HG03354 (cell line): ENCODE data around the gene UGT2B10.
"Not testable (repeated sequence)": the region's sequence is repeated elsewhere in the genome, so short reads cannot be mapped to it uniquely, and the experiment has no call there.

Experiments
- ATAC-seq: cut with Tn5 transposase; IDR thresholded peaks from one replicate; pipeline ENCODE4 v1.9.1; 2021; ENCODE audit warnings: mild to moderate bottlenecking; ENCODE audit not compliant: unreplicated experiment, poor library complexity, severe bottlenecking

Gene UGT2B10

DNA sequence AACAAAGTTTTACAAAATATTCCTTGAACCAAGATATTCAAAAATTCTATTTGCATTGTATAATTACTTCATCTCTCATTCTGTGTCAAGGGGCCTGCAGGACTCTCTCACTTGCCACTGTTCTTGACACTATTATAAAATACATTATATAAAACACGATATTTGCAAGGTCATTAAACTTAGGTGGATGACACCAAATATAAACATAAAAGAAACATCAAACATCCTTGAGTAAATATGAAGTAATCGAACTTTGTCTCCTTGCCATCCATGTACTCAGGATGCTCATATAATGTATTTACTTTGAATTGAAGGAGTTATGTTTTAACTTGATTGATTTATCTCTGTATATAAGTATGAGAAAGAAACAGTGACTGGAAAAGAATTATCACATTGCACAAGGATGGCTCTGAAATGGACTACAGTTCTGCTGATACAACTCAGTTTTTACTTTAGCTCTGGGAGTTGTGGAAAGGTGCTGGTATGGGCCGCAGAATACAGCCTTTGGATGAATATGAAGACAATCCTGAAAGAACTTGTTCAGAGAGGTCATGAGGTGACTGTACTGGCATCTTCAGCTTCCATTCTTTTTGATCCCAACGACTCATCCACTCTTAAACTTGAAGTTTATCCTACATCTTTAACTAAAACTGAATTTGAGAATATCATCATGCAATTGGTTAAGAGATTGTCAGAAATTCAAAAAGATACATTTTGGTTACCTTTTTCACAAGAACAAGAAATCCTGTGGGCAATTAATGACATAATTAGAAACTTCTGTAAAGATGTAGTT lies at the start of gene UGT2B10:
Gene UGT2B10, plus strand, starts transcription at position 378 of the 793 bp plus-strand sequence. Its CDS starts 26 bp downstream, at position 404.
- ATAC-seq: not testable (repeated sequence)

DNA sequence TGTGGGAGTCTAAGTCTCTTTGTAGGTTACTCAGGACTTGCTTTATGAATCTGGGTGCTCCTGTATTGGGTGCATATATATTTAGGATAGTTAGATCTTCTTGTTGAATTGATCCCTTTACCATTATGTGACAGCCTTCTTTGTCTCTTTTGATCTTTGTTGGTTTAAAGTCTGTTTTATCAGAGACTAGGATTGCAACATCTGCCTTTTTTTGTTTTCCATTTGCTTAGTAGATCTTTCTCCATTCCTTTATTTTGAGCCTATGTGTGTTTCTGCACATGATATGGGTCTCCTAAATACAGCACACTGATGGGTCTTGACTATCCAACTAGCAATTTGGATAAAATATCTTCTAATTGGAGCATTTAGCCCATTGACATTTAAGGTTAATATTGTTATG lies 44.0 kb upstream of the UGT2B10 start:
- ATAC-seq: not testable (repeated sequence)

DNA sequence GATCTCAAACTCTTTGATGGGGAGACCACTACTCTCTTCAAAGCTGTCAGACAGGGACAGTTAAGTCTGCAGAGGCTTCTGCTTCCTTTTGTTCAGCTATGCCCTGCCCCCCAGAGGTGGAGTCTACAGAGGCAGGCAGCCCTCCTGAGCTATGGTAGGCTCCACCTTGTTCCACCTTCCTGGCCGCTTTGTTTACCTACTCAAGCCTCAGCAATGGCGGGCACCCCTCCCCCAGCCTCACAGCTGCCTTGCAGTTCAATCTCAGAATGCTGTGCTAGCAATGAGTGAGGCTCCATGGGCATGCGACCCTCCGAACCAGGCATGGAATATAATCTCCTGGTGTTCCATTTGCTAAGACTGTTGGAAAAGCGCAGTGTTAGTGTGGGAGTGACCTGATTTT lies 42.1 kb upstream of the UGT2B10 start:
- ATAC-seq: no peak

DNA sequence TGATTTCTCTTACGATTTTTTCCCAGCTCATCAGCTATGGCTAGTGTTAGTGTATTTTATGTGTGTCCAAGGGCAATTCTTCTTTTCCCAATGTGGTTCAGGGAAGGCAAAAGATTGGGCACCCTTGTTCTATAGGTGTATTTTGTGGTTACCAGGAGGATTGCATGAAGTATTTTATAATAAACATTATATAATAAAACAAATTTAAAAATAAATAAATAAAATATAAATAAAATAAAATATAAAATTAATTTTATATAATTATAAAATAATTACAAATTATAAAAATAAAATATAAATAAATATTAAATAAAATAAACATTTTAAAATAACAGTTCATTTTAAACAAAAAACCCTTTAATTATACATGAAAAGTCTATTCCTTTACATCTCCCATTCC lies 35.6 kb upstream of the UGT2B10 start:
- no peak for ATAC-seq

DNA sequence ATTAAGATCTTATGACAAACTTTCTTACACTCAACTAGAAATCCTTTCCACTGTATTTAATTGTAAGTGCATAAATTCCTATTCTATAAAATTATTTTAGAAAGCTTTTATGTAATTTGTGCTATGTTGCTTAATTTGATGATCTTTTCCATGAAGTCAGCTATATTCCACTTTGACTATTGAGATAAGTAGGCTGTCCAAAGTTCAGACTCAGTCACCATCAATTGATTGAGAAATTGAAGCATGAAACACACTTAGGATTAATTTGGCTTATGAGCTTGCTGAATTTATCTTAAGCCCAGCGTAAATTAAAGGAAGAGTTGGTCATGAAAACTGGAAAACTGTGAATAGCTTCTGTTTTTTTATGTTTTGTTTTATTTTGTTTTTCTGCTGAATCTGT lies 18.7 kb upstream of the UGT2B10 start:
- ATAC-seq: no peak

DNA sequence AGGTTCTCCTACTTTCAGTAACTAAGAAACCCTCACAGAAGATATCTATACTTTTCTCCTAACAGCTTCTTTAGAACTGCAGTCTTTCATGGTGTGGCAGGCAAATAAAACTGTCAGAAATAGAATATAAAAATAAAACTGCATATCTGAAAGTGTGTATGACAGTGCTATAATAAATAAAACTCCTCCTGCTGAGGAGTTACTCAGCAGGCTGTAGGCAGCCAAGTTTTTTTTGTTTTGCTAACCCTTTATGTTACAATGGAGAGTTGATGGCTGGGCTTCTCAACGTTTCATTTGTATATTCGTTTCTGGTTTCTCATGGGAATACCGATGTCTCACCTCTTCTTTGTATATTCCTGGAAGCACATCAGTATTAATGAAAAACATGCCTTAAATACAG lies 18.2 kb upstream of the UGT2B10 start:
- no peak for ATAC-seq

DNA sequence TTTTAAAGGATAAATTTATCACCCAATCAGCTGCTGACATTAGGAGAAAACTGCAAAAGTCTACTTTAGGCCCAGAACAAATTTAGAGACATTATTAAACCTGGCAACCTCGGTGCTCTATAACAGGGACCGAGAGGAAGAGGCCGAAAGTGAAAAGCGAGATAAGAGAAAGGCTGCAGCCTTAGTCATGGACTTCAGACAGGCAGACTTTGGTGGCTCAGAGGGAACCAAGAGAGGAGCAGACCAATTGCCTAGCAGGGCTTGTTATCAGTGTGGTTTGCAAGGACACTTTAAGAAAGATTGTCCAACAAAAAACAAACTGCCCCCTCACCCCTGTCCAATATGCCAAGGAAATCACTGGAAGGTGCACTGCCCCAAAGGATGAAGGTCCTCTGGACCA lies 12.8 kb upstream of the UGT2B10 start:
- no peak for ATAC-seq

DNA sequence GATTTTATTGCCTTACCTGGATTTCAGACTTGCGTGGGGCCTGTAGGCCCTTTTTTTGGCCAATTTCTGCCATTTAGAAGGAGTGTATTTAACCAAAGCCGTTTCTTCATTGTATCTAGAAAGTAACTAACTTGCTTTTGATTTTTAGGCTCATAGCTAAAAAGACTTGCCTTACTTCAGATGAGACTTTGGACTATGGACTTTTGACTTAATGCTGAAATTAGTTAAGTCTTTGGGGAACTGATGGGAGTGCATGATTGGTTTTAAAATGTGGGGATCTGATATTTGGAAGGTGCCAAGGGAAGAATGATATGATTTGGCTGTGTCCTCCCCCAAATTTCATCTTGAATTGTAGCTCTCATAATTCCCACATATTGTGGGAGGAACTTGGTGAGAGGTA lies 7.7 kb upstream of the UGT2B10 start:
- ATAC-seq: no peak

DNA sequence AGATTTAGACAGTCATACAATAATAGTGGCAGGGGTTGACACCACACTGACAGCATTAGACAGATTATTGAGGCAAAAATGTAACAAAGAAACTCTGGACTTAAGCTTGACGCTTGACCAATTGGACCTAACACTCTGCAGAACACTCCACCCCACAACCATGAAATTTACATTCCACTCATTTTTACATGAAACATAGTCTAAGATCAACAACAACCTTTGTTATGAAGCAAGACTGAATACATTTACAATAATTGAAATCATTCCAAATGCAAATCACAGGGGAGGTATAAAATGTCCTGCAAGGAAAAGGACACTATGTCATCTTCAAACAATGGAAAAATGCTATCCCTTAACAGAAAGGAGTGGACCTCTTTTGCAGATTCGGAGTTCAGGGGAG lies 4.9 kb upstream of the UGT2B10 start:
- no peak for ATAC-seq

DNA sequence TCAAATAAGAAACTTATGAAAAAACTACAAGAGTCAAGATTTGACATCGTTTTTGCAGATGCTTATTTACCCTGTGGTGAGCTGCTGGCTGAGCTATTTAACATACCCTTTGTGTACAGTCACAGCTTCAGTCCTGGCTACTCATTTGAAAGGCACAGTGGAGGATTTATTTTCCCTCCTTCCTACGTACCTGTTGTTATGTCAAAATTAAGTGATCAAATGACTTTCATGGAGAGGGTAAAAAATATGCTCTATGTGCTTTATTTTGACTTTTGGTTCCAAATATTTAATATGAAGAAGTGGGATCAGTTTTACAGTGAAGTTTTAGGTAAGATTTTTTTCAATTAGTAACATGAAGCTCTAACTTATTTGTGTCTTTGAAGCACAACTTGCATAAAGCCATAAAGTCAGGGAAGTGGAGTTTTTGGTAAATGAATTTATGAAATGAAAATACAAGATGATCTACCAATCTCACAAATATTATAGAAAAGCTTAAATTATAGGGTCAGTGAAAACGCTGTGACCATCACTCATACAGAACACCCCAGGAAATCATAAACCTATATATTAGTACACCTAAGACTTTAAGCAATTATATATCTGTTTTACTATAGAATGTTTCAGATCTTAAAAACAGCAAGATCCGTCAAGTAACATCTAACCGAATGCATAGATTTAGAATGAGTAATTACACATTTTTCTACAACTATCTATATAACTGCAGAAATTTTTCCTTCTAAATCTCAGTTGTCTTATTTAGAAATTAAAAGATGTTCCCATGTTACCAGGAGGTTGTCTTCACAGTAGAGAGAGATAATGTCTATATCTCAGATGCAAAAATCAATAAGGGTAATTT lies 844 bp downstream of the UGT2B10 start:
- ATAC-seq: not testable (repeated sequence)

DNA sequence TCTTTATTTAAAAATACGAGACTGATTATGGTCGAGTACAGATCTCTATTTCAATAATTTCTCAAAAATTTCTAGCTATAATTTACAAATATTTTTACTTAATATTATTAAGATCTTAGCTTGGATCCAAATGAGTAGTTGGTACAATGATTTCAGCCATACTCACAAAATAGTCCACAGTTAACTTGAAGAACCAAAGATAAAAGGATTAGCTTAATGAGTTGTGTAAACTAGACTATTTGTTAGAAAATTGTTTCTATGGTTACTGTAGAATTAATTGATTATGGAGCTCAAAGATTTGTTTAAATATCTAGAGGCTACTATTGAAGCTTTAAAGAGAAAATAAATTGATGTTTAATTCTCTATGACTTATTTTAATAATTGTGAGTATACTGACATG lies 1.6 kb downstream of the UGT2B10 start:
- no peak for ATAC-seq

DNA sequence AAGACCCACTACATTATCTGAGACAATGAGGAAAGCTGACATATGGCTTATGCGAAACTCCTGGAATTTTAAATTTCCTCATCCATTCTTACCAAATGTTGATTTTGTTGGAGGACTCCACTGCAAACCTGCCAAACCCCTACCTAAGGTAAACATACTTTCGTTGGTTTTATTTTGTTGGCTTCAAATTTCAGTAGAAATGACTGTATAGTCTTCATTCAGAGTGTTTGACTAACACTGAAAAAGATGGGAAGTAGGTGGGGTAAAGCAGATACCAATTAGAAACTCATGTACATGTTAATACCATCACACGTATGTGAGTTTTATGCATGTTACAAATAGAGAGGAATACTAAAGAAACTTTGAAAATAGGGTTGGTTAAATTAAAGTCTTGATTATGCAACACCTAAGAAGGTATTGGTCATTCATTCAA lies 2.3 kb downstream of the UGT2B10 start:
- ATAC-seq: not testable (repeated sequence)

DNA sequence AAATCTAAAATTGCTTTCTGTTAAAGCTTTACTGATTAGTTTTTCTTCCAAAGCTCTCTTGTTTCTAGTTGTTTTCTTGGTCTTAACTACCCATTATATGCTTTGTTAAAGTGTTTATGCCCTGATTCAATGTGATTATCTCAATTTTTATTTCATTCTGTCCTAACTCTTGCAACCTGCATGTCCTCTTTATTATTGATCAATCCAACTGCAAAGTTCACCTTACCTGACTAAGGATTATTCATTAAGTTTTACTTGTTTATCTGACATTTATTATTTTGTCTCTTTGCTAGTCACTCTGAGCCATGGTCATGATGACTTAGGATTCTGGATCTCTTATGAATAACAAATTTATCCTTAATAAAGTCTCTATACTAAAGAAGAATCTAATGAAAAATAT lies 15.8 kb downstream of the UGT2B10 start:
- no peak for ATAC-seq

DNA sequence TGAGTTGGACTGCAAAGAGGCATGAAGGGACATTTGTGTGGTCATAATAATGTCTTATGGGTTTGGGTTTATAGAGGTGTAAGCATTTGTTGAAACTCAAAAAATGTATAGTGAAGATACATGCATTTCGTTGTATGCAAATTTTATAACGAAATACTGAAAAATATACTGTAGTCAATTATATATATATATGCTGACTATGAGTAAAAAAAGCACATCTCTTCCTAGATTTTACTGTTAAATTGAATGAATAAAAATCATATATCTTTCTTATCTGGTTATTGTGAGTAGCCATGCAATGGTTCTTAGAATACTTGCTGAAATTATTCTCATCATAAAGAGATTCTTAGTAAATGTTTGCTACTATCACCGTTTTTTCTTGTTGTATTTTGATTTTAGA lies 34.5 kb downstream of the UGT2B10 start:
- no peak for ATAC-seq

DNA sequence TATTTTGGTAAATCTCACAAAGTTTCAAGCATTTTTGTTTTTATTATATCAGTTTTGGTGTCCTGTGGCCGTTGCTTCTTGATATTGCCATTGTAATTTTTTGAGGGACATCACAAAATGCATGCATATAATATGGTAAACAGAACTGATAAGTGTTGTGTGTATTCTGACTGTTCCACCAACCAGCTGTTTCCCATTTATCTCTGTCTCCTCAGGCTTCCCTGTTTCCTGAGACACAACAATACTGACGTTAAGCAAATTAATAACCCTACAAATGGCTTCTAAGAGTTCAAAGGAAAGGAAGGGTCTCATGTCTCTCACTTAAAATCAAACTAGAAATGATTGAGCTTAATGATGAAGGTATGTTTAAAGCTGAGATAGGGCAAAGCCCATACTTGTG lies 40.0 kb downstream of the UGT2B10 start:
- no peak for ATAC-seq

DNA sequence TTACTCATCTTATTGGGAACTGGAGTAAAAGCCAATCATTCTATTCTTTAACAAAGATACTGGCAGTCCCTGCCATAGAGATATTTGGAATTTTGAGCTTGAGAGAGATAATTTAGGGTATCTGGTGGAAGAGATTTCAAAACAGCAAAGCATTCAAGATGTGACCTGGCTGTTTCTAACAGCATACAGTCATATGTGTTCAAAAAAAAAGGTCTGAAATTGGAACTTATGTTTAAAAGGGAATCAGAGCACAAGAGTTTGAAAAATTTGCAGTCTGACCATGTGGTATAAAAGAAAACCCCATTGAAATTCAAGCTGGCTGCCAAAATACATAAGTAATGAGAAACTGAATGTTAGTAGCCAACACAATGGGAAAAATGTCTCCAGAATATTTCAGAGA lies 42.2 kb downstream of the UGT2B10 start:
- ATAC-seq: no peak

DNA sequence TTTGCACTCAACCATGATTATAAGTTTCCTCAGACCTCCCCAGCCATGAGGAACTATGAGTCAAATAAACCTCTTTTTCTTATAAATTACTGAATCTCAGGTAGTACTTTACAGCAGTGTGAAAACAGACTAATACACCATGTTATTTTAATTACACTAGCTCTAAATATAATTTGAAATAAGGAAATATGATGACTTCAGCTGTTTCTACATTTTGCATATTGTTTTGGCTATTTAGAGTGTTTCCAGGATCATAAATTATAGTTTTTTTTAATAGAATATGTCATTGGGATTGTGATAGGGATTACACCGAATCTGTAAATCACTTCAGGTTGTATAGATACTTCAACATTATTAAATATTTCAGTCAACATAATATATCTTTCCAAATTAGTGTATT lies 43.9 kb downstream of the UGT2B10 start:
- ATAC-seq: no peak

DNA sequence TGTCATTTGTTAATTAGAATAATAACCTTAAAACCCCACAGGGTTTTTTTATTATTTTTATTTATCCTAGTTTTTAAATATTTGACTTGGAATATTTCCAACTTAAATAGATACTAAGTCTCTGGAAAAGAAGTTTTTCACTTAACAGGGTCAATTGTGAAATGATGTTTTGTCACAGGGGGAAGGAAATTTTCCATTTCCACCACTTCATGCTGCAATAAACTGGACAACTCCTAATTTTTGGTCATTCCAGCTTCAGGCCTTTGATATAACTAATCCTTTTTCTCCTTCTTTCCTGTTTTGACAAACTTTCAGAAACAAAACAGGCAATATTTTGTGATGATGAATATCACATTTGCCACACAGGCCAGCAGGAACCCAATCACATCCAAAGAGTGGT lies 45.3 kb downstream of the UGT2B10 start:
- no peak for ATAC-seq

DNA sequence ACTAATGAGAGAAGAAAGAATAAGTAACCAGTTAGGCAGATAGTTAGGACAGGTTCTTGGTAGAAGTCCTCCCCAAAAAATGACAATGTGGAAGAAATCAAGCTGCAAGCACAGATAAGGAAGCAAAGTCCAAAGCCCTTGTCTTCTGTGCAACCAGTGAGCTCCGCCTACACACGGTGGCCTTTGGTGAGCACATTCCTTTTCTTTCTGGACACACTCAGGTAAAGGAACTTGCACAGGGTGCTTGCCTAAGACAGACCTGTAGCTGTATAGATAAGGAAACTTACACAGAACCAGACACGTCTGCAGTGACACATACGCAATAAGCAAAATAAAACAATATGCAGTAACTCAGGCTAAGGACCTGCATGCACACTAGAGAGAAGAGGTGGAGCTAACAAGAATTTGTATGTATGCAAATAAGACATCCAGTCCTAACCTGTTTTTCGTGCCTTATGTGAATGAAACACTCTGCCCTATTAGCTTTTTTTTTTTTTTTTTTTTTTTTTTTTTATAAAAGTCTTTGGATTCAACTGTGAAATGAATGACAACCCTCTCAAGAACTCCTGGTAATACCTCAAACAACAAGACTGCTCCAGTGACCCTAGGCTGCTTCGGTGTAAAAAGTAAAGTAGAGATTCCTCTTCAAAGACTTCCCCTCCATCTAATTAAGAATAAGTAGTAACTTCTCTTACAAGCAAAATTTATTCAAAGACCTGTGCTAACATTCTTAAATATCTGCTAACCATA lies 48.8 kb downstream of the UGT2B10 start:
- ATAC-seq: no peak

DNA sequence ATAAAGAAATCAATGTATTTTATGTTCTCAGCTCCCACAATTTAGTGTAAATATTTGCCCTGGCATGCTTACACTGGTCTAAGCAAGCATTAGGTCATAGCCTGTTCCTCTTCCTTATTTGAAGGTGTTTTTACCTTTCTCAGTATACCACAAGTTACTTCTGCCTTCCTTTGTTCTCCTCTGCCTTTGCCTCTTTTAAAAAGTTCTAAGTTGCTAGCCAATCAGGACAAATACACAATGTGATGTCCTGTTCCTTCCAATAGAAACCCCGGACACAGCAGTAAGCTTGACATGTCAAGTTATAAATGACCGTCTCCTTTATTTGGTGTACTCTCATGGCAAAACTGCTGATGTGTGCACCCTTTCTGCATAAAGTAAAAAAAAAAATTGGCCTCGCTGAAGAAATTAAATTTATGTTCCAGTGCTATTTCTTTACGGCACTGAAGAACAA lies 49.4 kb downstream of the UGT2B10 start:
- ATAC-seq: no peak
